Testis (tissue), 2 donors: Measurements from ENCODE around the gene CAPN5.

Experiments
- CTCF ChIP-seq, 3 experiments: fragments of 450-650 bp in 2 of 3; fragments of 200-600 bp in 1 of 3; sonication (generic) in 1 of 3; IDR thresholded peaks; one replicate each; pipeline ENCODE4 v1.5.1; 2016 to 2019; ENCODE audit warnings: antibody characterized with exemption in 3 of 3, mild to moderate bottlenecking in 2 of 3, moderate library complexity in 1 of 3
- POLR2A ChIP-seq: fragments of 450-650 bp; IDR thresholded peaks from one replicate; pipeline ENCODE4 v1.6.1; 2017; ENCODE audit warnings: antibody characterized with exemption, mild to moderate bottlenecking, moderate library complexity

- TF ChIP-seq CTCF (IDR thresholded peaks at IDR 0.05), result no peak
- no peak for TF ChIP-seq POLR2A
Measured at GRCh38 chr11:77080643-77081210, 14.0 kb downstream of the CAPN5 start.
